Measurements from ENCODE around the gene GLI2.

The GLI2 gene

DNA sequence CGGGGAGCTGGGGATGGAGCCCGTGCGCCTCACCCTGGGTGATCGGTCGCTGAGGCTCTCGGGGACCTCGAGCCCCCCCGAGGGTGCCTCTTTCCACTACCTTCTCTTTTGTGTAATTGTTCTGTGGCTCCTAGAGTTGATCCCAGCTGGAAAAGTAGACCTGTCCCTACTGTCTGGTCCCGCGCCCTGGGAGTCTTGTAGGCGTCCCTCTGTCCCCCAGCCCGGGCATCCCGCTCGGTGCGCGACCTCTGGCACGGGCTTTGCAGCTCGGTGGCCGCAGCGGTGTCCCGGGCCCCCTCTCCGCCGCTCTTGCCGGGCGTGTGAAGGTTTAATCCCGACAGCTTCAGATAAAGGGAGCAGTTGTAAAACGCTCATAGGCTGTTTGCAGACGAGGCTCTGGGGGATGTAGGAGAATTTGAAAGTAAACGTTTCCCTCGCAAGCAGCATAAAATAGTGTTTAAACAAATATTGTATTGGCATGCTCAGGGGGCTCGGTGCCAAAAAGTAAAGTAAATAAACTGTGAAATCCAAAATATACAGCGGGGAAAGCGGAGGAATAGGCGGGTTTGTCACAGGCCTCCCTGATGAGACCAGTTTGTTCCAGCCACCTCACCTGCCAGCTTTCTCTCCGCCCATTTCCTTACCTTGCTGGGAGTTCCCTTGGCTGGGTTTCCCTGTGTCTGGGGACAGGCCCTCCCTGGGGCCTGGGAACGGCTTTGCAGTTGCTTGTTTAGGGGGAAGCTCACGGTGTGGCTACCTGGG, 1.9 kb downstream of the GLI2 start:
- DNase-seq (ENCODE audit: low read depth, low spot score): no peak

DNA sequence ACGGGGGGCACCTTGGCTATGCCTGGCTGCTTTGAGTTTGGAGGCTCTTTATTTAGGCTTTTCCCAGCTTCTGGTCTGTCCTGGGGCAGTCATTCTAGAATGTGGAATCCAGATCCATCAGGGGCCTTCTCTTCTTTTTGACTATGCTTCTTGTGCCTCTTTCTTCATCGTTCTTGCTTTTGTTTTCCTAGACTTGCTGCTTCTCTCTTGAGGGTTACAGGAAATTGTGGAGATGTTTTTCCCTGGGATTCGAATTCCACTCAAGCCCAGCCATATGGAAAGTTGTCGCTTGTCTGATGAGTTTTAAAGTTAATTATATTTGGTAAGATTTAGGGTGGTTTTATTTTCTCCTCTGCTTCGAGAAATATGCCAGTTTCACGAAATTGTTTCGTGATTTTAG, 2.4 kb downstream of the GLI2 start:
- no peak for DNase-seq (ENCODE audit: low read depth, low spot score)

DNA sequence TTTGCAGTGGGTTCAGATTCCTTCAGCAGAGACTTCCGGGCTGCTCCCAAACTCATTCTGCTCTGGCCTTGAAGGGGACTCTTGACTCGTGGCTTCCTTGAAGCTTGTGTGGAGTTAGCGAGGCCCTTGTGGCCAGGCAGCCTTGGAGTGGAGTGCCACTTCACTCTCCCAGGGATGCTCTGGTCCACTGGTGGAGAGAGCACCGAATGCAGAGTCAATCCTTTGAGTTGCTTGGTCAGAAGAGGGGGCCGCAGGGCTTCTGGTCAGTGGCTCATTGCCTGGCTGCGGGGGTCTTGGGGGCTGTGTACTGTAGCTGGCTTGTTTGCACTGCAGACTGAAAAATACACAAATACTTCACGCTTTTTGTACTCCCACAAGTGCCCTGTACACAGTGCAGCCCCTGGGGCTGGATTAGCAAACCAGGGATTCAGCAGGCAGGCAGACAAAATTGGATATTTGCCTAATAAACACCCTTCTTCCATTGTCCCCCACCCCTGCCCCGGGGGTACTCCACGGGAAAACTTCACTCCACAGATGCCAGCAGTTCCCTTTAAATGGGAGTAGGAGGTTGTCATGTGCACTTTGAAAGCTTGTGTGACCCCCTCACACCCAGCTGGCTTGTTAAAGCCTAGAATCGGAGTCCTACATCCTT, 3.2 kb downstream of the GLI2 start:
- no peak for DNase-seq (ENCODE audit: low read depth, low spot score)

DNA sequence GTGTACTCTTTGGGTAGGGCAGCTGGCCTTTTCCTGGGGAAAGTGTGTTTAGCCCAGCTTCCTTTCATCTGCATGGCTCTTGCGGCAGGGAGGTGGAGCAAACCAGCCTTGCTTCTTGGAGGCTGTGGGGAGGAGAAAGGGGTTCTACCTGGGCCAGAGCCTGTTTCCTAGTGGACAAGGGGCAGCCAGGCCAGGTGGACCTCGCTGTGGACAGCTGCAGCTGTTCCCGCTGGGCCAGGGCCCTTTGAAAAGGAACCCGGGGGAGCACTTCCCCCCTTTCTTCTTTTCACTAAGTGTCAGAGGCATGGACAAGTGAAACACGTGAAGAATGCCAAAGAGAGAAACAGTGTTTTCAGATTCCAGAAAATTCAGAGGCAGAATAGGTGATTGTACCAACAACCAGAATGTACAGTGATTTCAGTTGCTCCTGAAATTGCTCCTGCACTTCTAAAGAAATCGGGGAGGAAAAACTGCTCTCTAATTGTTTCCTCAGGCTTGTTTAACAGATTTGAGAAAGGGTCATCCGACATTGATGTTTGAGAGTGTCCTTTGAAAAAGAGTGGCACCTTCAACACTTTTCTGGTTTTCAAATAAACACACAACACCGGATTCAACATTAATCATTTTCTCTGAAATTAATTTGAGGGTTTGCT, 3.9 kb downstream of the GLI2 start:
- DNase-seq (ENCODE audit: low read depth, low spot score): no peak

DNA sequence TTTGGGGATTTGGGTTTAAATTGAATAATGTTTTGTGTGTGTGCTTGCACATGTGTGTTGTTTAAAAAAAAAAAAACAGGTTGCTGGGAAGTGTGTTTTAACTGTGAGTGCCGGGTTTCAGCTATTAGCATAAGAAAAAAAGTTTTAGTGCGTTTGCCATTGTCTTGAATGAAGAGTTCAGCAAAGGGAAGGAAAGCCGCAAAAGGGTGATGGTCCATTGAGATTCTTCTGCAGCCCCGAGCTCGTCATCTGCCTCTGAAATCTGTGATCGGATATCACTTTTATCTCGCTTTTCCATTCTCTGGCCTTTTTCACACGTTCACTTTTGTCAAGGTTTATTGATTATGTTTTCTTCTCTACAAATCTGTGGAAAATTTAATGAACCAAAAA, 4.7 kb downstream of the GLI2 start:
- no peak for DNase-seq (ENCODE audit: low read depth, low spot score)

DNA sequence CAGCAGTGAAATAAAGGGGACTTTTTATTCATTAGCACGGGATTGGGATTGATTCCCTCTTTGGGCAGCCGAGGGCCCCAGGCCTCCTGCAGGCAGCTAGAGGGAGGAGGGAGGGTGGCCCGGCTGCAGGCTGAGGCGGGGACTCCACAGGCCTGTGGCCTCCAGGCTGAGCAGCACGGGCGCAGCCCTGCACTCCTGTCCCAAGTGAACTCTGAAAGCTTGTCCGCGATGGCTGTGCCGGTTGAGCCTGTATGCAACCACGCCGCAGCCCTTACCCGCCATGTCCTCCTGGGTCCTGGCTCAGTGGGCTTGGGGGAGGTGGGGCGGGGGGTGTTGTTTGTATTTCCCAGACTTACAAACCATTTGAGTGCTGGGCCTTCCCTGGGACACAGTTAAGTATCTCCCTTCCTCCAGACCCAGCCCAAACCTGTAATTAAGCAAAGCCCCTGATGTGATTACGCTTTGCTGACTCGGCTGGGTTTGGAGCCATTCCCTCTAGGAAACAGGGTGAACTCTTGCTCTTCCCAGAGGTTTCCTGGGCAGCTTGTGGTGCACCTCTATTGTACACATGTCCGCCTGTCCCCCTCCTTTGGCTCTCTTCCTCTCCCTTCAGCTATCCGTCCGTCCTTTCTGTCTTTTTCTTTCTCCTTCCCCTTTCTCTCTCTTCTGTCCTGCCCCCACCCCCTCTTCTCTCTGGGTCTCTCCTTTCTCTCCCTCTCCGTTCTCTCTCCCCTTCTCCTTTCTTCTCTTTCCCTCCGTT, 5.3 kb downstream of the GLI2 start:
- DNase-seq (ENCODE audit: low read depth, low spot score): no peak

DNA sequence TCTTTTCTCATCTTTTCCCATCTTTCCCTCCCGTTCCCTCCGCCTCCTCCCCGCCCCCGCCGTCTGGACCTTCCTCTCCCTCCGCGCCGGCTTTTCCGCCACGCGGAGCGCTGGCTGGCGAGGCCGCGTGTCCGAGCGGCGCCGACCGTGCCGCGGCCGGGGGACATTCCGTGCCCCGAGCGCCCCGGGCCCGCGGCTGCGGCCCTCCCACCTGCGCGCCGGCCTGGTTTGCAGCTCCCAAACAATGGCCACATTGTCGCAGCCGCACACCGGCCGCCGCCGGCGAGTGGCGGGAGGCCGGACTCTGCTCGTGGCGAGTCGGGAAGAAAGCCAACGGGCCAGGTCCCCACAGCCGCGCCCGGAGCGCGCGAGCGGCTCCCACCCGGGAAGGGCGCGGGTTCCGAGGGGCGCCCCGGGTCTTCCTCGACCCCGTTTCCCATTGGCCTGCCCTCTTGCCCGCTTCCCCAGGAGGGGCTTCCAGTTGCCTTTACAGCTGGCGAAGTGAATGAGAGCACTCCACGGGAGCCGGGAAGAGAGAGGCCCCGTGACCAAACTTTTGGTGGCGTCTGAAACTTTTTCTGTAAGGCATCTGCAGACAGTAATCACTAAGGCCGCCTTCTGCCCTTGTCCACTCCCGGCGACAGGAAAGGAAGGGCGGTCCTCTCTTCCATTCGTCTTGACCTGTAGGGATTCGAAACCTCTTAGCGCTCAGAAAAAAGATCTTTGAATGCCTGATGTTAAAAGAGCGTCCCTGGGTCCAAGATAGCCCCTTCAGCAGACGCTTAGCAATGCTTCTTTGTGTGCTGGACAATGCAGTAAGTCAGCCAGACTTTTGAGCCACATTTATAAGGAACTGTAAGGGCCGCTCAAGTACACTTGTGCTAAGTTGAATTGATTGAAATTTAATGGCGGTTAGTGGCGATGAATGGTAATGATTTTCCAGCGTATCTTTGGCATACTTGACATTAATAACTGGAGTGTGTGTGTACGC, 6.2 kb downstream of the GLI2 start:
- DNase-seq (ENCODE audit: low read depth, low spot score): no peak

DNA sequence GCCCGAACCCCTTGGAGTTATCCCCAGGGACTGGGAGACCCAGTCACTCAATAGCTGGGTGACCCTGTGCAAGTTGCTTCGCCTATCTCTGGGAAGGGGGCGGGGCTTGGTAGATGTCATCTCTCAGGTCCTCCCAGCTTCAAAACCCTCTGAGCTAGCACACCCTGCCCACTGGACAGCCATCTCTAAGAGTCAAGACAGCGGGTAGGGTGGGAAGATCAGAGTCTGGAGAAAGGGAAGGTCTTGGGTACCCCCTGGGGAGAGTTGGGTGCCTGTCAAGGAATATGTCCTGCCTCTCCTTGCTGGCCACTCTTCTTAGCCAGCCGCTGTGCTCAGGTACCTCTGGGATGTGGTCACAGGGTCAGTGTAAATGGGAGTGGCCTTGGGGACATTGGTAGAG, 8.0 kb downstream of the GLI2 start:
- no peak for DNase-seq (ENCODE audit: low read depth, low spot score)

DNA sequence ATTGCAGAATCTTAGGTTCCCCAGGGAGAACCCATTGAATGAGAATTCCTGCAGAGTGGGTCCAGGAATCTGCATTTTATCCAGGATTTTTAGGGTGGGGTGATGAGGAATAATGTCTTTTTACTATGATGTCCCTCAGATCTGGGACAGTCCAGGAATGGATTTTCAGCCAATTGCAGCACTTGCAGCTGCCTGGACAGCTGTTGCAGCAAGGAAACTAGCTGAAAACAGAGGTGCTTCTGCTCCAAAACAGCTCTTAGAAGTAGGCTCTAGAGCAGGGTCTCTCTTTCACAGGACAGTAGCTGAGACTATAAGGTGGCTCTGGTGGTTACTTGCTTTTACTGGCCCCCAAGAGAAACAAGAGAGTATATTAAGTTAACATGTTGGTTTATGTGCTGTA, 9.1 kb downstream of the GLI2 start:
- no peak for DNase-seq (ENCODE audit: low read depth, low spot score)

DNA sequence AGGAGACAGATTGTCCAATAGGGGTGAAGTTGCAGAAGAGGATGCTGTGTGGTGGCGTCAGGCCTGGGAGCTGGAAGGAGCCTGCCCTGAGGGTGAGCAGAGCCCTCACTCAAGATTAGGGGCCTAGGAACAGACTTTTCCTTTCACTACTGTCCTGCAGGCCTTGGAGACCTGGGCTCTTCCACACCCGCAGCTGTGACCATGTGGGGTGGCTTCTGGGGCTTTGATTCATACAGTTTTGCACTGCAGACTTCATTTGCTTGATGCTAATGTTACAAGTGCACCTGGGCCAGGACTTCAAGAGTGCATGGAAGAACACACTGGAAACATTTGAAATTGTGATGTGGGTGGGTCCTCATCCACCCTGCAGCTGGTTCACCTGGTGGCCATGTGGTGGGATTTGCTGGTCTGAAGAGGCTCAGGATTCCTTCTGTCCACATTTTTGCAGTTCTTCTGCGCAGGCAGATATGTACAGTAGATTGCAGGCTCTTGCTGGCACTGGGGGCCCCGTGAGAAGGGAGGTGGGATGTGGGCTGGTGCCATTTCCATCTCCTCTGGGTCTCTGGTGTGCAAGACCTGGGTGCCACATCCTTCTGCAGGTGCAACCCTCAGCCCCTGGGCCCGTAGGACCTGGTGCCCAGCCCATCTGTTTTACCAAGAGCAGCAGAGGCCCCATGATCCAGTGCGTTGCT, 9.9 kb downstream of the GLI2 start:
- DNase-seq (ENCODE audit: low read depth, low spot score): no peak

DNA sequence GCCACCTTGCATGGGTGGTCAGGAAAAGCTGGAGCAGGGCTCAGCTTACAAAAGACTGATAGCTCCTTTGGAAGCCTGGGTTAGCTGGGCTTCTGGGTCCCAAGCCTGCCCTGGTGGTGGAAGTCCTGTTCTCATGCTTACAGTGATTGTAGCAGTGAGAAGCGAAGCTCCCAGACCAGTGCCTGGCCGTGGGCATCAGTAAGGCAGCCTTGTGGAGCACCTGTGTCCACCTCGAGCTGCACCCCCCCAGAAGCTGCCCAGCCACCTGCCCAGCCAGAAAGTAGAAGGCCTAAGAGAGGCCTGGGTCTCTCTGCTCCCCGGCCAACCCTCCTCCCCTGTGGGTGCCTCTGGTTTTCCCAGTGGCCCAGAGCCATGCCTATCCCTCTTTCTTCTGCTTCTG, 10.5 kb downstream of the GLI2 start:
- DNase-seq (ENCODE audit: low read depth, low spot score): no peak

DNA sequence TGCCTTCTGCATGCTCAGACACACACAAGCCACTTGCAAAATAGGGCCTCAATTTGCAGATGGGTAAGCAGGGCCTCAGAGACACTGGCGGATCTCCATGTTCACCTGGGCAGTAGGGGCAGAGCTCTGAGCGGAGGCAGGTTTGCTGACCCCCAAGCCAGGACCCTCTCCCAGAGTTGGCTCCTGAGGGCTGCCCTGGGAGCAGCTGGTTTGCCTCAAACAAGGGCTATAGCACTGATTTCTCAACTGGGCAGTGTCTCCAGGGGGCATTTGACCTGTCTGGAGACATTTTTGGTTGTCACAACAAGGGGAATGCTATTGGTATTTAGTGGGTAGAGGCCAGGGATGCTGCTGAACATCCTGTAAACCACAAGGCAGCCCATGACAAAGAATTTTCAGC, 11.6 kb downstream of the GLI2 start:
- no peak for DNase-seq (ENCODE audit: low read depth, low spot score)

DNA sequence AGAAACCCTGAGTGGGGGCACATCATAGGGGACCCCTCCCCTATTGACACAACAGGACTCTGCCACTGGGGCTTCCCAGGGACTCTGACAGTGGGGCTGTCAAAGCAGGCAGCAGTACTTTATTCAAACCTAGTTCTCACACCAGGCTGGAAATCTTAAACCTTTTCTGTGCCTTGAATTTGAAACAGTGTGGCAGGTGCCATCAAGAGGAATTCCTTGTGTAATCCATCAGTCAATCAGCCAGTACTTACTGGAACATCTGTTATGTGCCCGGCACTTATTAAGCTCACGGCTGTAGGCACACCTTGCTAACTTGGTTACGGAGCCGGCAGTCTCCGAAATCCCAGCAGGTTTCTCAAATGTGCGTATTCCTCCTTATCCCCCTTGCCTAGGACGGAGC, 12.0 kb downstream of the GLI2 start:
- DNase-seq (ENCODE audit: low read depth, low spot score): no peak

DNA sequence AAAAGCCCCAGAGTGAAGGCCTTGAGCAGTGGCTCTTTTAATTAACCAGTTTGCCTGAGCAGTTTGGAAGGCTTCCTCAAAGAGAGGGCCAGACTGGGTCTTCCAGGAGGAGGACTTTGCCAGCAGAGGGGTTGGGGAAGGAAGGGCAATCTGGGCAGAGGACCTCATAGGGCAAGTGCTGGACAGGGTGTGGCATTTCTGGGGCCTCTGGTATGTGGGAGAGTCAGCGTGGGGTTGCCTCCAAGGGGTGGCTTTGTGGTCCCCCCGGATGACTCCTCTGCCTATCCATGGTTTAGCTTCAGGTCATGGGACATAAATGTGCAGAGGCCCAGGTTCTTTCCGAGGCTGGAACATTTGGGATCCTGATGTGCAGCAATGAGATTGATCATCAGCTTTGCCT, 12.6 kb downstream of the GLI2 start:
- no peak for DNase-seq (ENCODE audit: low read depth, low spot score)

DNA sequence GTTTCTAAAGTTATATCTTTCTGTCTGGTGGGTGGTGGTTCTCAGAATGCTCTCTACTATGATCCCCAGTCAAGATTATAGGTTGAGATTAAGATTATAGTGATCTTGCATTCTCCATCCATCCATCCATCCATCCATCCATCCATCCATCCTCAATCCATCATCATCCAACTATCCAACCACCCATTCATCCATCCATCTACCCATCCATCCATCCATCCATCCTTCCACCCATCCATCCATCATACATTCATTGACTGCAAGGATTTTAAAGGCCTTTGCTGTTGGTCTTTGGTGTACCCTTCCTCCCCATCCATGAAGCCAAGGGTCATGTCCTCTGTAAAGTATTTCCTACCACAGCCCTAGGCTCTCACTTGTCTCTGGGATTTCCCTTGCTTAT, 13.1 kb downstream of the GLI2 start:
- DNase-seq (ENCODE audit: low read depth, low spot score): no peak

DNA sequence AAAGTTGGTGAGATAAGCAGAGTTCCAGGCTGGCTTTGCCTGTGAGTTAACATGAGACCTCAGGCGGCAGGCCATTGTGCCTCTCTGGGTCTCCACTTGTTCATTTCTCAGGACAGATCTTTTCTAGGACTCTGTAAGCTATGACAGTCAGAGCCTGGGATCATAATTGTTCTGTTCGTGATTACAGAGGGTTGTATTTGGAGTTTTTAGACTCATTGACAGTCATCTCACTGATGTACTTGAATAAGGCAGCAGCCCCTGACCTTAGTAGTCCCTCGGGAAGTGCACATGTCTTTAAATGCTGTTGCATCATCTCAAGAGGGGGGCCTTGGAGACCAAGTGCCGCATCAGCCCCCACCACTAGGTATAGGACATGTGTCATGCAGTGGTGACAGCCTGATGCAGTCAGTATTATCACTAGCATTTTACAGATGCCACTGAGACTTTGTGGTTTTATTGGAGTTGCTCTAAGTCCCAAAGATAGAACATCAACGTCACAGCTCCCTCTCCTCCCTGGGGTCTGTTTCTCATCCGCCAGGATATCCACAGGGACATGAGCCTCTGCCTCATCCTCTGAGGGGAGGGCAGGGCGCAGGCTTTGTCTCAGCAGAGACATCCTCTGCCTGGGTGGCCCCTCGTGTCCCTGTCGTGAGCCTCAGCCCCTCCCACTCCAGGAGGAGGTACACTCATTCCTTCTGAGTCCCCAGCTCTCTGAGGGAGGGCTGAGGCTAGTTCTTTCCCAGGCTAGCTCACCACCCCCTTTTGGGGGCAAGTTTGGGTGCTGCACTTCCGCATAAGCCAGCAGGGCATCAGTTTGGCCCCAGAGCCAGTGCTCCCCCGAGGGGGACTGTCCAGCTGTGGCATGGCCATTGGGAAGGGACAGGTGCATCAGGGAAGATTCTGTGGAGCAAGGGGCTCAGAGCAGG, 14.1 kb downstream of the GLI2 start:
- no peak for DNase-seq (ENCODE audit: low read depth, low spot score)

DNA sequence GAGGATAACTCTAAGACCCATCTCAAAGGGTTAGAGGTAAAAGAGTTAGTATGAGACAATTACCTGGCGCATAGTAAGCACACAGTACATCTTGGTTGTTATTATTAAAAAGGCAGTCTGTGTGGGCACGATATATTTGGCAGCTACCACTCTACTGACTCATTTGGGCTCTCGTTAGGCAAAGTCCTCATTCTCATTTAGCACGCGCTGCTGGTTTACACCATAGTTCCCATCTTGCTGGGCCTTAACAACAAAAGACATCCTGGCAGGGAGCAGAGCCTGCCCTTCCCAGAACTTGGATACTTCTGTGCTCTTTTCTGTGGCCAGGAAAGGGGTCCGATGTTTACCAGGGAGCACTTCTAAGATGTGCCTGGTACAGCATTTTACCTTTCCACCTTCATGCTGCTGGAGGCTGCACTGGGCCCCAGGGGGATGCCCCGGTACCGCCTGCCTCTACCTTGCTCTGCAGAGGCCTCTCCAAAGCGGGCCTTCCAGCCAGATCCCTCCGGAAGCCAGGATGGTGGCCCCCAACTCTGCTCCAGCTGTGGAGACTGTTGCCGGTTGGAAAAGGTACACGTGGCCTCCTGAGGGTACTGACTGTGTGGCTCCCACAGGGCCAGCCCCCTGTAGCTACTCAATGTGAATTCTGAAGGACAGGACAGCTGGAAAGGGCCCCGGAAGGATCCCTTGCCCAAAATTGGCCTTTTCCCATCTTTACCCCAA, 15.0 kb downstream of the GLI2 start:
- DNase-seq (ENCODE audit: low read depth, low spot score): no peak

DNA sequence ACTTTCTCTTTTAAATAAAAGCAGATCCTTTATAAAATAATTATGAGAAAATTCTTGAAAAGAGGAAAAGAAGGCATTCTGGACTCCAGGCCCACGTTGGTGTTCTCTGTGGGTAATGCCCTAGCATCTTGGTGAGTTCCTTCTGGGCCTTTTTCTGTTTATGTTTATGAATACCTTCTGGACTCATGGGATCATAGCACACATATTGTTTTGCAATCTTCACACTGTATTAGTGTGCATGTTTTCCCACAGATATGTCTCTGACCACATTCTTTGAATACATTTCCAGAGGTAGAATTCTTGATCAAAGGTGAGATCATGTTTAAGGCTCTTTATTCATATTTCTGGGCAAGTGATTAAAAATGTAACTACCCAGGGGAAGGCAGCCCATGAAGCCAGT, 15.9 kb downstream of the GLI2 start:
- DNase-seq (ENCODE audit: low read depth, low spot score): no peak
